Ascending aorta (tissue), 2 donors: ENCODE results near the gene PLEKHH1. TPM values are rescaled to one million over a fixed set of nuclear protein-coding genes. Genes with fewer than 3 reads are reported as not detected.
"Not testable (repeated sequence)": the region's sequence is repeated elsewhere in the genome, so short reads cannot be mapped to it uniquely, and the experiment has no call there.

ENCODE experiments used
- DNase-seq, 2 donors: peaks; one replicate each; pipeline ENCODE4 v3.0.0-alpha.2; 2019; ENCODE audit warnings: low spot score in 2 of 2
- H3K27ac ChIP-seq, 2 donors: fragments of 200-600 bp; sonication (generic); one replicate each; pipeline ENCODE4 v1.5.1; 2016 to 2017; ENCODE audit warnings: mild to moderate bottlenecking in 1 of 2
- H3K27me3 ChIP-seq: fragments of 200-600 bp; sonication (generic); one replicate; pipeline ENCODE4 v1.5.1; 2017
- H3K36me3 ChIP-seq, 2 donors: fragments of 200-600 bp; sonication (generic); one replicate each; pipeline ENCODE4 v1.5.1; 2016
- H3K4me1 ChIP-seq, 2 donors: fragments of 200-600 bp; sonication (generic); one replicate each; pipeline ENCODE4 v1.5.1; 2016 to 2017; ENCODE audit warnings: mild to moderate bottlenecking in 1 of 2
- H3K4me3 ChIP-seq, 2 donors: fragments of 200-600 bp; sonication (generic); one replicate each; pipeline ENCODE4 v1.5.1; 2016 to 2017; ENCODE audit warnings: mild to moderate bottlenecking in 1 of 2
- H3K9me3 ChIP-seq, 2 donors: fragments of 200-600 bp; sonication (generic); one replicate each; pipeline ENCODE4 v1.5.1; 2016
- CTCF ChIP-seq, 3 experiments: fragments of 200-600 bp in 2 of 3; fragments of 450-650 bp in 1 of 3; sonication (generic) in 2 of 3; IDR thresholded peaks; one replicate each; pipeline ENCODE4 v1.5.1; 2016 to 2019; ENCODE audit warnings: antibody characterized with exemption in 3 of 3, mild to moderate bottlenecking in 1 of 3, moderate library complexity in 1 of 3
- intact Hi-C: fragments of 100-400 bp; cut with DNase I; formaldehyde crosslinking; loops from one replicate; pipeline ENCODE4 v1.15.1; 2023
- total RNA-seq: library from RNA; depleted of rRNA; stranded (reverse); fragments of >200 nt; gene quantifications from one replicate; pipeline ENCODE4 v1.1.0, GENCODE V29; 2016

The PLEKHH1 gene
- total RNA-seq, 1 donor from 2014 or later, result 15.0 TPM

GRCh38 chr14:67536087-67536486 lies 3.0 kb downstream of the PLEKHH1 start:
- H3K9me3 ChIP-seq, result no peaks in the 10 kb centered on the region
- H3K27me3 ChIP-seq, result no peaks in the 10 kb centered on the region
- no peak for TF ChIP-seq CTCF (IDR thresholded peaks at IDR 0.05)
- H3K27ac ChIP-seq, result no peak overlapping the region
- no peak overlapping the region for H3K4me3 ChIP-seq
- no peak for DNase-seq
- peaks cover 4 to 9% of the 10 kb centered on the region in 2 donors for H3K4me1 ChIP-seq
- intact Hi-C loops, result no loop called here
- no peaks in the 10 kb centered on the region for H3K36me3 ChIP-seq

- DNase-seq, result no peak
- Histone ChIP-seq H3K27ac (no peak overlapping the region), H3K4me1 (peaks cover 0 to 5% of the 10 kb centered on the region in 2 donors), H3K9me3 (no peaks in the 10 kb centered on the region), H3K27me3 (no peaks in the 10 kb centered on the region), H3K36me3 (no peaks in the 10 kb centered on the region), H3K4me3 (no peak overlapping the region)
- no peak for TF ChIP-seq CTCF (IDR thresholded peaks at IDR 0.05)
- intact Hi-C loops, result no loop called here
These were observed 4.6 kb downstream of the PLEKHH1 start for GRCh38 chr14:67537736-67538135.

GRCh38 chr14:67538501-67538900 lies 5.4 kb downstream of the PLEKHH1 start:
- no peak overlapping the region for H3K27ac ChIP-seq
- DNase-seq, result no peak

GRCh38 chr14:67539116-67539515 lies 6.0 kb downstream of the PLEKHH1 start:
- TF ChIP-seq CTCF (IDR thresholded peaks at IDR 0.05), result no peak
- intact Hi-C loops, result no loop called here
- H3K9me3 ChIP-seq, result no peaks in the 10 kb centered on the region
- no peak overlapping the region for H3K27ac ChIP-seq
- no peak overlapping the region for H3K4me3 ChIP-seq
- H3K36me3 ChIP-seq, result no peaks in the 10 kb centered on the region
- no peaks in the 10 kb centered on the region for H3K4me1 ChIP-seq
- no peak for DNase-seq
- no peaks in the 10 kb centered on the region for H3K27me3 ChIP-seq

More at GRCh38 chr14:67538501-67538900, 5.4 kb downstream of the PLEKHH1 start:
- intact Hi-C loops, result no loop called here
- no peak for TF ChIP-seq CTCF (IDR thresholded peaks at IDR 0.05)
- Histone ChIP-seq H3K36me3 (no peaks in the 10 kb centered on the region), H3K9me3 (no peaks in the 10 kb centered on the region), H3K4me3 (no peak overlapping the region), H3K27me3 (no peaks in the 10 kb centered on the region), H3K4me1 (peaks cover 0 to 3% of the 10 kb centered on the region in 2 donors)

- no peak for DNase-seq
- H3K9me3 ChIP-seq, result no peaks in the 10 kb centered on the region
- H3K27me3 ChIP-seq, result no peaks in the 10 kb centered on the region
- H3K27ac ChIP-seq, result no peak overlapping the region
- H3K4me3 ChIP-seq, result no peak overlapping the region
- no peaks in the 10 kb centered on the region for H3K4me1 ChIP-seq
- no peak for TF ChIP-seq CTCF (IDR thresholded peaks at IDR 0.05)
- intact Hi-C loops, result no loop called here
- no peaks in the 10 kb centered on the region for H3K36me3 ChIP-seq
These were observed 8.6 kb downstream of the PLEKHH1 start for GRCh38 chr14:67541448-67542387.

GRCh38 chr14:67542620-67543019 lies 9.5 kb downstream of the PLEKHH1 start:
- H3K9me3 ChIP-seq, H3K36me3 ChIP-seq, H3K27ac ChIP-seq, H3K4me1 ChIP-seq, H3K27me3 ChIP-seq, DNase-seq, H3K4me3 ChIP-seq, intact Hi-C loops: not testable (repeated sequence)
